GM12872 (cell line): Measurements from ENCODE around the gene SH2D4B.

Experiments
- TF ChIP-seq, protein P1 (sequence below): IDR thresholded peaks from 3 replicates; pipeline ENCODE4 v1.5.1; 2011; ENCODE audit warnings: low read depth, mild to moderate bottlenecking, low read length, moderate library complexity; ENCODE audit not compliant: insufficient read depth

Gene SH2D4B

DNA sequence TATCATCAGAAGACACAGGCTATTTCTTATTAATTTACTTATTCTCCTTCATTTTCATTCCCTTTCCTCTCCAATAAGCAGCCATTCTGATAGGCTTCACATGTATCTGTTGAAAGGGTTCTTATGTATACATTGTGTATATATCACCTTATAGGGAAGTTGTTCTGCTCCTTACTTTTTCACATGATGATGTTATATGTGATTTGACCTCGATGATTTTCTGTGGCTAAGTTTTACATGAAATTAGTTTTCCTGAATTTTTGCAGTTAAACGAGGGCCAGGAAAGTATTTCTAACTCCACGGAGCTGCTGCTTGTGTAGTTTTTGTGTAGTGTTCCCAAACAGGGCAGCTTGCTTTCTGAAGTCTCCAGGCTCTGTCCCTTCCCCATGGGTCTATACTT lies 84.5 kb downstream of the SH2D4B start:
- TF ChIP-seq, protein P1, sequence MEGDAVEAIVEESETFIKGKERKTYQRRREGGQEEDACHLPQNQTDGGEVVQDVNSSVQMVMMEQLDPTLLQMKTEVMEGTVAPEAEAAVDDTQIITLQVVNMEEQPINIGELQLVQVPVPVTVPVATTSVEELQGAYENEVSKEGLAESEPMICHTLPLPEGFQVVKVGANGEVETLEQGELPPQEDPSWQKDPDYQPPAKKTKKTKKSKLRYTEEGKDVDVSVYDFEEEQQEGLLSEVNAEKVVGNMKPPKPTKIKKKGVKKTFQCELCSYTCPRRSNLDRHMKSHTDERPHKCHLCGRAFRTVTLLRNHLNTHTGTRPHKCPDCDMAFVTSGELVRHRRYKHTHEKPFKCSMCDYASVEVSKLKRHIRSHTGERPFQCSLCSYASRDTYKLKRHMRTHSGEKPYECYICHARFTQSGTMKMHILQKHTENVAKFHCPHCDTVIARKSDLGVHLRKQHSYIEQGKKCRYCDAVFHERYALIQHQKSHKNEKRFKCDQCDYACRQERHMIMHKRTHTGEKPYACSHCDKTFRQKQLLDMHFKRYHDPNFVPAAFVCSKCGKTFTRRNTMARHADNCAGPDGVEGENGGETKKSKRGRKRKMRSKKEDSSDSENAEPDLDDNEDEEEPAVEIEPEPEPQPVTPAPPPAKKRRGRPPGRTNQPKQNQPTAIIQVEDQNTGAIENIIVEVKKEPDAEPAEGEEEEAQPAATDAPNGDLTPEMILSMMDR: no peak

DNA sequence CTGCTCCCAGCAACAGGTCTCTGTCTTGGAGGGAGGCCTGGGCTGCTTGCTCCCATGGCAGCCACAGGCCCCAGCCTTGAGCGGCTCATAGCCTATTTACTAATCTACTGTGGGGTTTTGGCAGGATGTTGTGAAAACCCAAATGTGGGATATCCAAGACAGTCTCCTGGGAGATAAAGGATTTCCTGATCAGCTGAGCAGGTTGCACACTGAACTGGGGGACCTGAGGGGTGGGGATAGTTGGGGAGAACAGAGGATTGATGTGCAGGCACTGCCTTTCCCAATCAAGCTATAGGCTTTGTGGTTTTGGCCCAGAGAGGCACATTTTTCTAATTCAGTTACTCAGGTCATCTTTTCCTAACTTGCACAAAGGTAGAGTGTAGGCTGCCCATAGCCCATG lies 92.6 kb downstream of the SH2D4B start:
- TF ChIP-seq, protein P1: no peak

DNA sequence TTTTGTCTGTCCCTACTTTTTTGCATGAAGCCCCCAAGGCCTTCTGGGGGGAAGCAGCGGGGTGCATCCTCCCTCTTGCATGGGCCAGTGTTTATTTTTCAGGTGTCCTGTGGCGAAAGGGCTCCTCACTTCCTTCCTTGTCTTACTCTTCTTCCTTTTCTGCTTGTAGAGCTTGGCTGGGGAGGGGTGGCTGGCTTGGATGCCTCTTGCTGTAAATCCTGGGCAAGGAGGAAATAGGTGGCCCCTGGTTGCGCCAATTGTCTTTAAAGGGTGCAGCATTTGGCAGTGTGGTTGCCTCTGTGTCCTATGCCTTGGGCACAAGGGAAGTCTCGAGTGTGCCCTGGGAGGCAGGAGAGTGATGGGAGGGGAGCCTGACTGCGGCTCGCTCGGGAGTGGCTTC lies 95.0 kb downstream of the SH2D4B start:
- TF ChIP-seq, protein P1: no peak

DNA sequence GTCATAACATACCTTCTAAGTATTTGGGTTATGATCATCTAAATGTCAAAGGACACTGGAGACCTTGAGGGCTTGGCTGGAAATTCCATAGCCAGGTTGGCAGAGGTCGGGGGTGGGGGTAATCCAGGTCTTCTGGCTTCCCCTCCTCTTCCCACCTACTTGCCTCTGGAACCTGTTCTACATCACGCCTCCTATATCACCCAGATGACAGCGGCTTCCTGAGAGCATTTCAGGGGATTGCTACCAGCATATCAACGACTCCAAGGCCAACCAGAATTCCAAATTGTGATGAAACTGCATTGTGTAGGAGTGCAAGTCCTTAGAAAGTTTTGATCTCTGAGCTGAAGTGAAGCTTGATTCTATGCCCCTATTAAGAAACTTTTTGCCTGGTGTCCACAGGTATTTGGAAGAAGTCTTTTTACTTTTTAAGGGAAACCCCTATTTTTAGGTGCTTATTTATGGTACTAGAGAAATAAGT lies 95.7 kb downstream of the SH2D4B start:
- TF ChIP-seq, protein P1: no peak

DNA sequence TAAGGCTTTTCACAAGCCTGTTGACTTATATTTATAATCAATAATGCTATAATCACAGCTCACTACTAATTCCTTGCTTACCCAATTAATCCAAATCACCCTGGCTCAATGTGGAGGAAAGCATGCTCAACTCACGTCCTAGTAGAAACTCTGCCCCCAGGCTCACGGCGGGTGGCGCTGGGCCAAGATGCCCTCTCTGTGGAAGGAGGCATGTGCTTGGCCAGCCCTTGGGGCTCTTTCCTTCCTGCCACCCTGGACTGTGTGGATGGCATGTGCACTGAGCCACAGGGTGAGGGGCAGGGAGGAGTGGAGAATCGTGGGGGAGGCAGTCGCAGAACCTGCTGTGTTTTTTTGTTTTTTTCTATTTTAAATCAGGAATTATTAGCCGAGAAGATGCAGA lies 96.2 kb downstream of the SH2D4B start:
- TF ChIP-seq, protein P1: no peak

DNA sequence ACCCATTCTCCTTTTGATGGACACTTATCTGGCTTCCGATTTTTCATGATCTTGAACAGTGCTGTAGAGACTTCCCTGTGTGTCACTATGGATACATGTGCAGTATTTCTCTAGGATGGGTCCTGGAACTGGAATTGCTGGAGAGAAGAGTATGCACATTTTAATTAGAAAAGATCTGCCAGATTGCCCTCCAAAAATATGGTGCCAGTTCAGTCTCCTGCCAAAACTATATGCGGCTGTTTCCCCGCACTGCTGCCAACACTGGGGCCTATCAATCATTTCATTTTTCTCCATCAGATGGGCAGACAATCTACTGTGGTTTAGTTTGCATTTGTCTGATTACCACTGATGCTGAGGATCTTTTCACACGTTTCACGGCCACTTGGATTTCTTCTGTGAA lies 105.0 kb downstream of the SH2D4B start:
- TF ChIP-seq, protein P1: no peak

DNA sequence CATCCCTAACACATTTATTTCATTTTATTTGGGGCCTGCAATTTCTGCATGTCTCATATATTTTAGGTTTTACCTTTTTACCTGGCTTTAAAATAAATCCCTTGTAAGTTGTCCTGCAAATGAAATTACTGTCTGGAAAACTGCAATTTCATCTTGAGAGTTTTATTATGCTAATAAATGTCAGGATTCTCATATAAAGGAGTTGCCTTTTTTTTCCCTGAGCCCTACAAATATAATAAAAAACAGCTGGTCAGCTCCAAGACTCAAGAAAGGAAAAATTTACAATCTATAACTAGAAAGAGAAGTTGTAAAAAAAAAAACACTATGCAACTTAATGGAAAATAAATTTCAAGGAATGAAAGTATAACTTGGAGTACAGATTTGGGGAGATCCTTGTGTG lies 108.7 kb downstream of the SH2D4B start:
- TF ChIP-seq, protein P1: no peak
